IPS-18c (cell line): ENCODE measurements around the gene OR1N2.
A peak's percentile ranks its signal among the peaks of the same experiment; 100 is the strongest.
"Not testable (repeated sequence)": the region's sequence is repeated elsewhere in the genome, so short reads cannot be mapped to it uniquely, and the experiment has no call there.

Experiments
- H3K4me3 ChIP-seq: 2 replicates; pipeline ENCODE4 v1.7.0; 2013; ENCODE audit warnings: low read depth, mild to moderate bottlenecking, low read length, moderate library complexity; ENCODE audit not compliant: insufficient read depth
- H3K9me3 ChIP-seq: one replicate; pipeline ENCODE4 v1.6.1; 2013; ENCODE audit warnings: mild to moderate bottlenecking, low read length, moderate library complexity; ENCODE audit not compliant: control insufficient read depth, insufficient read depth

Gene OR1N2

GRCh38 chr9:122552812-122553211, at the start of gene OR1N2:
TSS of gene OR1N2 (plus strand) at chr9:122553112. CDS start at chr9:122553212, 100 bp downstream.
- Histone ChIP-seq H3K4me3 (no peak within 1 kb of the TSS), H3K9me3 (peaks cover 2% of the 10 kb centered on the region)

GRCh38 chr9:122506964-122507363, 45.9 kb upstream of the OR1N2 start:
- H3K4me3 ChIP-seq, result no peak overlapping the region
- peaks cover 2% of the 10 kb centered on the region for H3K9me3 ChIP-seq

- no peak within 1 kb of the TSS for H3K4me3 ChIP-seq
- peaks cover 2% of the 10 kb centered on the region for H3K9me3 ChIP-seq
Observed at GRCh38 chr9:122510502-122510901, 42.4 kb upstream of the OR1N2 start, which contains the start of gene OR1J2. TSS of gene OR1J2 (plus strand) at chr9:122510802. CDS start at chr9:122510802, 0 bp downstream.

GRCh38 chr9:122518226-122518625, 34.7 kb upstream of the OR1N2 start:
- peaks cover 4% of the 10 kb centered on the region for H3K9me3 ChIP-seq
- H3K4me3 ChIP-seq, result no peak overlapping the region

GRCh38 chr9:122518841-122519240, 34.1 kb upstream of the OR1N2 start, which contains the start of gene OR1J4:
TSS of gene OR1J4 (plus strand) at chr9:122519141. CDS start at chr9:122519141, 0 bp downstream.
- Histone ChIP-seq H3K9me3 (peaks cover 4% of the 10 kb centered on the region), H3K4me3 (no peak within 1 kb of the TSS)

GRCh38 chr9:122519376-122519775, 33.5 kb upstream of the OR1N2 start:
- no peak overlapping the region for H3K4me3 ChIP-seq

GRCh38 chr9:122526602-122527001, 26.3 kb upstream of the OR1N2 start:
- peak overlapping the region; percentile 20; the same call in 1 of the 2 replicates for H3K4me3 ChIP-seq
- peaks cover 2% of the 10 kb centered on the region for H3K9me3 ChIP-seq

More at GRCh38 chr9:122519376-122519775, 33.5 kb upstream of the OR1N2 start:
- H3K9me3 ChIP-seq, result peaks cover 4% of the 10 kb centered on the region

- Histone ChIP-seq H3K9me3 (peaks cover 2% of the 10 kb centered on the region), H3K4me3 (peak within 1 kb of the TSS; percentile 20; the same call in 1 of the 2 replicates)
Observed at GRCh38 chr9:122527193-122527592, 25.7 kb upstream of the OR1N2 start, which contains the start of gene OR1N1. TSS of gene OR1N1 (minus strand) at chr9:122527293. CDS start at chr9:122527293, 0 bp downstream.

GRCh38 chr9:122531157-122531556, 21.8 kb upstream of the OR1N2 start:
- H3K4me3 ChIP-seq, H3K9me3 ChIP-seq: not testable (repeated sequence)

GRCh38 chr9:122536134-122536533, 16.8 kb upstream of the OR1N2 start:
- no peaks in the 10 kb centered on the region for H3K9me3 ChIP-seq
- no peak overlapping the region for H3K4me3 ChIP-seq

- H3K9me3 ChIP-seq, H3K4me3 ChIP-seq: not testable (repeated sequence)
Observed at GRCh38 chr9:122537066-122537465, 15.8 kb upstream of the OR1N2 start.

- Histone ChIP-seq H3K9me3 (no peaks in the 10 kb centered on the region), H3K4me3 (no peak overlapping the region)
Observed at GRCh38 chr9:122538757-122539156, 14.2 kb upstream of the OR1N2 start.

GRCh38 chr9:122546196-122546595, 6.7 kb upstream of the OR1N2 start:
- peaks cover 2% of the 10 kb centered on the region for H3K9me3 ChIP-seq
- H3K4me3 ChIP-seq, result no peak overlapping the region

GRCh38 chr9:122551371-122551770, 1.5 kb upstream of the OR1N2 start:
- peaks cover 2% of the 10 kb centered on the region for H3K9me3 ChIP-seq
- H3K4me3 ChIP-seq, result no peak overlapping the region

- H3K9me3 ChIP-seq, result no peaks in the 10 kb centered on the region
- no peak overlapping the region for H3K4me3 ChIP-seq
Observed at GRCh38 chr9:122561446-122561845, 8.5 kb downstream of the OR1N2 start.

- Histone ChIP-seq H3K9me3 (no peaks in the 10 kb centered on the region), H3K4me3 (no peak overlapping the region)
Observed at GRCh38 chr9:122562134-122562760, 9.3 kb downstream of the OR1N2 start.

- Histone ChIP-seq H3K9me3 (no peaks in the 10 kb centered on the region), H3K4me3 (no peak overlapping the region)
Observed at GRCh38 chr9:122567901-122568300, 15.0 kb downstream of the OR1N2 start.

GRCh38 chr9:122572456-122572855, 19.5 kb downstream of the OR1N2 start:
- no peak overlapping the region for H3K4me3 ChIP-seq
- no peaks in the 10 kb centered on the region for H3K9me3 ChIP-seq

GRCh38 chr9:122579874-122580273, 27.0 kb downstream of the OR1N2 start:
- no peak overlapping the region for H3K4me3 ChIP-seq
- no peaks in the 10 kb centered on the region for H3K9me3 ChIP-seq
